Measurements from ENCODE around the gene INO80E. TPM values are rescaled to one million over a fixed set of nuclear protein-coding genes. Genes with fewer than 3 reads are reported as not detected.

Gene INO80E
- total and polyA plus RNA-seq, 7 experiments from 2014 or later = 4.3 to 141 (median 72.5) TPM

DNA sequence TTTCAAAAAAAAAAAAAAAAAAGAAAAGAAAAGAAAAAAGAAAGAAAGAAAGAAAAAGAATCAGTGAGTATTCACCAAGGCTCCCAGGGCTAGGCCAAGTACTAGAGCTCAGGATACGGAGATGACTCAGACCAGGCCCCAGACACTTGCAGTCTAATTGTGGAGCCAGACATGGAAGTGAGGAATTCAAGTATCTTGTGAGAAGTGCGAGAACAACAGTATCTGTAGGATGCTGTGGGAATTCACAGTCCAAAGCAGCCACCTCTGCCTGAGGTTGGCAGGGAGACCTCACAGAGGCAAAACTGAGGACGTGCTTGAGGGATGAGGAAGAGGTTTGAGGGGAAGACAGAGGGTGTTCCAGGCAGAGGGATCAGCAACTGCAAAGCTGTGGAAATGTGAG, 55.5 kb downstream of the INO80E start:
- POLR2A ChIA-PET = interaction anchor here (7.7 kb wide), 1 partner anchor 15 kb away, joined by 48 read pairs; the partner anchor contains the start of gene ALDOA
- Mint-ChIP-seq H3K36me3 (no peaks in the 10 kb centered on the region), H3K27ac (peak overlapping the region in 8 of 9 donors; percentile 45 to 83 (median 64)), H3K4me1 (peaks cover 6 to 35% (median 24%) of the 10 kb centered on the region in 7 donors), H3K4me3 (peak overlapping the region; percentile 14 to 83 (median 63)), H3K9me3 (peaks cover 0 to 1% (median 0%) of the 10 kb centered on the region in 11 donors), H3K27me3 (no peaks in the 10 kb centered on the region)
- CTCF ChIA-PET = no interaction called here
- ATAC-seq (no peak), DNase-seq (no peak)
- no peaks in the 10 kb centered on the region for H3K27me3 ChIP-seq (ENCODE audit: control insufficient read depth in 2 of 2, insufficient read depth in 2 of 2, low read length in 2 of 2)
- no peaks in the 10 kb centered on the region for H3K9me3 ChIP-seq (ENCODE audit: control insufficient read depth in 2 of 3, low read length in 3 of 3)
- no peak overlapping the region for H3K4me3 ChIP-seq (ENCODE audit: low read length)
- intact Hi-C loops (cut with micrococcal nuclease) = loop anchor here in 1 of 2 donors (5.0 kb wide), 1 partner anchor 41 kb away; the partner anchor contains the start of gene TBX6
- no peaks in the 10 kb centered on the region for H3K36me3 ChIP-seq (ENCODE audit: control insufficient read depth in 2 of 3, insufficient read depth in 3 of 3, low read length in 3 of 3)
- H3K27ac ChIP-seq (ENCODE audit: low read depth, low read length) = no peak overlapping the region
- peaks cover 4 to 5% of the 10 kb centered on the region in 2 donors for H3K4me1 ChIP-seq (ENCODE audit: control insufficient read depth in 2 of 2, insufficient read depth in 2 of 2, low read length in 2 of 2)

DNA sequence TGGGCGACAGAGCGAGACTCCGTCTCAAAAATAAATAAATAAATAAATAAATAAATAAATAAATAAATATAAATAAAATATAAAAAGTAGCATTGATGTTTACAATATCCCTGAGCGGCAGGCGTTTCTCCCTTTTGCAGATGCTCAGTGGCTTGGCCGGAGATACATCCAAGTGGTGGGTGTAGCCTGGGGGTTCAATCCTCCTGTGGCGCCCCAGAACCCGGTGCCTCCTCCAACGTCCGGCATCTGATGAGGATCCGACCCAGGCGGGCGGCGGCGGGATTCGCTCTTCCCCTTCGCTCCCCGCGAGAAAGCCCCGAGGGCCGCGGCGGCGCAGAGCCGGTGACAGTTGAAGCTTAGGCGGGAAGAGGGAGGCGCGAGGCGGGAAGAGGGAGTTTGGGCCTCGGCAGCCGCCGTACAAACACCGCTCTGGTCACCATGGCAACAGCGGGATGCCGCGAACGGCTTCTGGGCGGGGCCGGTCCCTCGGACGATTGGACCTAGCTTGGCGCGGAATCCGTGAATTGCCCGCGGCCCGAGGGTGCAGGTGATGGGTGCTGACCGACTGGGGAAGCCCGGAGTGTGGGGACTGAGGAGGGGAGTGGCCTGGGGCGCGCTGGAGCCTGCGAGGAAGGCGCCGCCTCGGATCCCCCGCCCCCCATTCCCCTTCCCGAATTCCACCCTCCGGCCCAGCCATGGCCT, 56.8 kb downstream of the INO80E start:
- no peaks in the 10 kb centered on the region for H3K9me3 ChIP-seq (ENCODE audit: control insufficient read depth in 2 of 3, low read length in 3 of 3)
- ATAC-seq (peak; percentile 87), DNase-seq (peak; percentile 70 to 96 (median 80))
- no peaks in the 10 kb centered on the region for H3K36me3 ChIP-seq (ENCODE audit: control insufficient read depth in 2 of 3, insufficient read depth in 3 of 3, low read length in 3 of 3)
- Mint-ChIP-seq H3K9me3 (peaks cover 0 to 1% (median 0%) of the 10 kb centered on the region in 11 donors), H3K4me3 (peak overlapping the region; percentile 82 to 90 (median 86)), H3K27me3 (no peaks in the 10 kb centered on the region), H3K27ac (peak overlapping the region in 7 of 9 donors; percentile 58 to 86 (median 80)), H3K4me1 (peaks cover 6 to 35% (median 24%) of the 10 kb centered on the region in 7 donors), H3K36me3 (no peaks in the 10 kb centered on the region)
- peaks cover 4 to 5% of the 10 kb centered on the region in 2 donors for H3K4me1 ChIP-seq (ENCODE audit: control insufficient read depth in 2 of 2, insufficient read depth in 2 of 2, low read length in 2 of 2)
- peak overlapping the region; percentile 51 for H3K27ac ChIP-seq (ENCODE audit: low read depth, low read length)
- intact Hi-C loops (cut with micrococcal nuclease) = loop anchor here (1.0 to 5.0 kb wide), 4 partner anchors 11 to 190 kb away; partner anchors contain the start of genes ALDOA (in 1 of the 2), CDIPT (in 1 of the 2) and TBX6 (in 1 of the 2)
- POLR2A ChIA-PET = interaction anchor here (0.6 to 7.7 kb wide), 6 partner anchors 8 to 379 kb away, joined by 3 to 48 read pairs (median 4); partner anchors contain the start of gene ALDOA
- CTCF ChIA-PET = no interaction called here
- H3K27me3 ChIP-seq (ENCODE audit: control insufficient read depth in 2 of 2, insufficient read depth in 2 of 2, low read length in 2 of 2) = no peaks in the 10 kb centered on the region
- peak overlapping the region; percentile 51 for H3K4me3 ChIP-seq (ENCODE audit: low read length)

DNA sequence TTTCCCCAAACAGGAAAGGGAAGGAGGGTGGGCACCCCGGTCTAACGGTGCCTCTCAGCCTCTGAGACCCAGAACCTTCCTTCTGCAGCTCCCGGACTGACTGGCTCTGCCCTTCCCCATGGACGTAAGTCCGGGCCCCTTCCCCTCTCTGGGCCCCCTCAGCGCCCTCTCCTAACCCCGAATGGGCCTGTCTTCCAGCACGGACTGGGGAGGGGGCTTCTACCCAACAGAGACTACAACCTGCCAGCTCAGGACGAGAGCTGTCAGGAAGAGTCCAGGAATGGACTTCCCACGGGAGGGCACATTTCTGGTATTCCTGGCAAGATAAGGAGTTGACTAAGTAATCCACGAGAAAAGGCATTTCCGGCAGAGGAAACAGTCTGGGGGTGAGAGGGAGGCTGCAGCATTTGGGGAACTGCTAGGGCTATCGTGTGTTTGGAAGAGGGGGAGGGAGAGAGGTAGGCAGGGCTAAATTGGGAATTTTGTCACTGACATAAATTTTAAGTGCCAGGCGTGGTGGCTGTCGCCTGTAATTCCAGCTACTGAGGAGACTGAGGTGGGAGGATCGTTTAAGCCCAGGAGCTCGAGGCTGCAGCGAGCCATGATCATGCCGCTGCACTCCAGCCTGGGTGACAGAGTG, 57.5 kb downstream of the INO80E start:
- peak overlapping the region; percentile 51 for H3K4me3 ChIP-seq (ENCODE audit: low read length)
- H3K27ac Mint-ChIP-seq = peak overlapping the region in 4 of 9 donors; percentile 21 to 77 (median 69)

DNA sequence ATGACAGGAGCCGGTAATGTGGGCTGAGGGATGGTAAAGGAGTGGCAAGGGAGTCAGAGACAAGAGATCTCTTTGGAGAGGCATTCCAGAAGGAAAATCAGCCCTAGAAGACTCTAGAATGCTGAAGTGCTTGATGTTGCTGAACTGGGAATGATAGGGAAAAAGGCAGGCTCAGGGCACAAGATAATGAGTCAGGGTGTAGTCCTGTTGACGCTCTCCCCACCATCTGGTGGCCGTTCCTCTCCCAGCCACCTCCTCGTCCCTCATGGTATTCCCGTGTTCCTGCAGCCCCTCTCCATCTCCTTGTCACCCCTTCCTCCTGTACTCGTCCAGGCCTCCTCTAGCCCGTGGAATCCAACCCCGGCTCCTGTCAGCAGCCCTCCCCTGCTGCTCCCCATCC, 58.4 kb downstream of the INO80E start:
- Histone ChIP-seq H3K27ac (ENCODE audit: low read depth, low read length) (no peak overlapping the region), H3K9me3 (ENCODE audit: control insufficient read depth in 2 of 3, low read length in 3 of 3) (no peaks in the 10 kb centered on the region), H3K4me1 (ENCODE audit: control insufficient read depth in 2 of 2, insufficient read depth in 2 of 2, low read length in 2 of 2) (peaks cover 4 to 5% of the 10 kb centered on the region in 2 donors), H3K27me3 (ENCODE audit: control insufficient read depth in 2 of 2, insufficient read depth in 2 of 2, low read length in 2 of 2) (no peaks in the 10 kb centered on the region), H3K36me3 (ENCODE audit: control insufficient read depth in 2 of 3, insufficient read depth in 3 of 3, low read length in 3 of 3) (no peaks in the 10 kb centered on the region), H3K4me3 (ENCODE audit: low read length) (no peak overlapping the region)
- ChIA-PET POLR2A (interaction anchor here (0.8 to 7.7 kb wide), 4 partner anchors 9 to 53 kb away, joined by 3 to 48 read pairs (median 6); partner anchors contain the start of genes ALDOA and YPEL3), CTCF (interaction anchor here (1.9 kb wide), 1 partner anchor 11 kb away, joined by 5 read pairs; the partner anchor contains the start of gene ALDOA)
- no peaks in the 10 kb centered on the region for H3K27me3 Mint-ChIP-seq
- peaks cover 0 to 1% (median 0%) of the 10 kb centered on the region in 11 donors for H3K9me3 Mint-ChIP-seq
- H3K36me3 Mint-ChIP-seq = no peaks in the 10 kb centered on the region
- ATAC-seq = no peak
- H3K4me1 Mint-ChIP-seq = peaks cover 6 to 35% (median 24%) of the 10 kb centered on the region in 7 donors
- no peak for DNase-seq
- peak overlapping the region in 4 of 9 donors; percentile 57 to 76 (median 64) for H3K27ac Mint-ChIP-seq
- intact Hi-C loops (cut with micrococcal nuclease) = loop anchor here in 1 of 2 donors (5.0 kb wide), 1 partner anchor 38 kb away; the partner anchor contains the start of gene TBX6
- H3K4me3 Mint-ChIP-seq = peak overlapping the region in 8 of 10 donors; percentile 19 to 88 (median 68)

More for the DNA sequence above, 57.5 kb downstream of the INO80E start:
- Mint-ChIP-seq H3K27me3 (no peaks in the 10 kb centered on the region), H3K4me3 (peak overlapping the region; percentile 40 to 89 (median 82)), H3K9me3 (peaks cover 0 to 1% (median 0%) of the 10 kb centered on the region in 11 donors), H3K36me3 (no peaks in the 10 kb centered on the region), H3K4me1 (peaks cover 6 to 35% (median 24%) of the 10 kb centered on the region in 7 donors)
- Histone ChIP-seq H3K4me1 (ENCODE audit: control insufficient read depth in 2 of 2, insufficient read depth in 2 of 2, low read length in 2 of 2) (peaks cover 4 to 5% of the 10 kb centered on the region in 2 donors), H3K36me3 (ENCODE audit: control insufficient read depth in 2 of 3, insufficient read depth in 3 of 3, low read length in 3 of 3) (no peaks in the 10 kb centered on the region), H3K27ac (ENCODE audit: low read depth, low read length) (peak overlapping the region; percentile 51), H3K9me3 (ENCODE audit: control insufficient read depth in 2 of 3, low read length in 3 of 3) (no peaks in the 10 kb centered on the region), H3K27me3 (ENCODE audit: control insufficient read depth in 2 of 2, insufficient read depth in 2 of 2, low read length in 2 of 2) (no peaks in the 10 kb centered on the region)
- ChIA-PET POLR2A (interaction anchor here (0.6 to 7.7 kb wide), 5 partner anchors 9 to 374 kb away, joined by 3 to 48 read pairs (median 4); partner anchors contain the start of gene ALDOA), CTCF (no interaction called here)
- ATAC-seq (no peak), DNase-seq (no peak)
- intact Hi-C loops (cut with micrococcal nuclease) = loop anchor here (1.0 to 5.0 kb wide), 4 partner anchors 11 to 190 kb away; partner anchors contain the start of genes ALDOA (in 1 of the 2), CDIPT (in 1 of the 2) and TBX6 (in 1 of the 2)

DNA sequence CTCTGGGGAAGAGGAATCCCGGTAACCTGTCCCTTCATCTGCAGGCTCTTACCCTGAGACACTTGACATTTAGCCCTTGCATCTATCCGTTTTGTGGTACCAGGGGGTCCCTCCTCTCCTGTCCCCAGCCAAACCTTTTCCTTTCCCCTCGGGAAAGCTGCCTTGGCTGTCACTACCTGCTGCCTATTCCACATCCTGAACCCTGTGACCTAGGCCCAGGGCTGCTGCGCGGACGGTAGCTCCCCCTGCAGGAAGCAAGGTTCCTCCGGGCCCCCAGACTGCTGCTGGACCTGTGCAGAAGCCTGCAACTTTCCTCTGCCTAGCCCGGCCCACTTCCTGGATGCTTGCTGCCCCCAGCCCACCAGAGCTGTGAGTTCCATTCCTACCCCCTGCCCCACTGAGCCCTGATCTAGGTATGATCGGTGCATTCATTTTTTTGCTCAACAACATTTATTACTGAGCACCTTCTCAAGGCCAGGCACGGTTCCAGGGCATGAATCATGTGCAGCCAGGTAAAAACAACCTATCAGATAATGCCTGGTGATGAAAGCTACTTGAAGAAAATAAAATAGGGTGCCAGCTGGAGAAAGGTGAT, 59.0 kb downstream of the INO80E start:
- H3K4me3 Mint-ChIP-seq = peak overlapping the region; percentile 11 to 88 (median 58)
- peaks cover 6 to 35% (median 24%) of the 10 kb centered on the region in 7 donors for H3K4me1 Mint-ChIP-seq
- Histone ChIP-seq H3K27ac (ENCODE audit: low read depth, low read length) (no peak overlapping the region), H3K9me3 (ENCODE audit: control insufficient read depth in 2 of 3, low read length in 3 of 3) (no peaks in the 10 kb centered on the region), H3K27me3 (ENCODE audit: control insufficient read depth in 2 of 2, insufficient read depth in 2 of 2, low read length in 2 of 2) (no peaks in the 10 kb centered on the region), H3K36me3 (ENCODE audit: control insufficient read depth in 2 of 3, insufficient read depth in 3 of 3, low read length in 3 of 3) (no peaks in the 10 kb centered on the region), H3K4me1 (ENCODE audit: control insufficient read depth in 2 of 2, insufficient read depth in 2 of 2, low read length in 2 of 2) (peaks cover 4 to 5% of the 10 kb centered on the region in 2 donors), H3K4me3 (ENCODE audit: low read length) (no peak overlapping the region)
- intact Hi-C loops (cut with micrococcal nuclease) = loop anchor here (1.0 to 5.0 kb wide), 2 partner anchors 13 to 37 kb away; partner anchors contain the start of gene TBX6 (in 1 of the 2)
- no peaks in the 10 kb centered on the region for H3K27me3 Mint-ChIP-seq
- peaks cover 0 to 1% (median 0%) of the 10 kb centered on the region in 11 donors for H3K9me3 Mint-ChIP-seq
- peak; percentile 75 for ATAC-seq
- ChIA-PET POLR2A (interaction anchor here (0.6 to 7.7 kb wide), 8 partner anchors 8 to 574 kb away, joined by 3 to 48 read pairs (median 3); partner anchors contain the start of genes ALDOA, CORO1A and YPEL3), CTCF (interaction anchor here (0.6 to 1.9 kb wide), 8 partner anchors 10 to 1199 kb away, joined by 3 to 10 read pairs (median 4); partner anchors contain the start of genes ALDOA and TLCD3B)
- H3K36me3 Mint-ChIP-seq = no peaks in the 10 kb centered on the region
- peak overlapping the region in 8 of 9 donors; percentile 16 to 82 (median 70) for H3K27ac Mint-ChIP-seq
- DNase-seq = peak in 7 of 9 donors; percentile 31 to 63 (median 40)

All from naive thymus-derived CD4-positive, alpha-beta T cell (primary cell).